Neuronal stem cell (in vitro differentiated cells): ENCODE results near the gene PCBP3.

ENCODE experiments used
- DNase-seq: peaks from one replicate; pipeline ENCODE4 v3.0.0-alpha.2; 2013; ENCODE audit warnings: low spot score
- H2AFZ ChIP-seq: one replicate; pipeline ENCODE4 v1.6.1; 2013; ENCODE audit warnings: mild to moderate bottlenecking, low read length, inconsistent platforms
- H2AK5ac ChIP-seq: 2 replicates; pipeline ENCODE4 v1.6.1; 2013; ENCODE audit warnings: low read depth, mild to moderate bottlenecking, inconsistent platforms, low read length, moderate library complexity, mixed read lengths
- H2BK120ac ChIP-seq: 2 replicates; pipeline ENCODE4 v1.6.1; 2013; ENCODE audit warnings: low read depth, mild to moderate bottlenecking, inconsistent platforms, low read length, moderate library complexity, mixed read lengths
- H2BK12ac ChIP-seq: one replicate; pipeline ENCODE4 v1.6.1; 2013; ENCODE audit warnings: low read length, inconsistent platforms
- H2BK15ac ChIP-seq: 2 replicates; pipeline ENCODE4 v1.6.1; 2013; ENCODE audit warnings: mild to moderate bottlenecking, low read length, inconsistent platforms, mixed read lengths
- H2BK5ac ChIP-seq: one replicate; pipeline ENCODE4 v1.6.1; 2013; ENCODE audit warnings: inconsistent platforms, mild to moderate bottlenecking, low read length, moderate library complexity
- H3K14ac ChIP-seq: one replicate; pipeline ENCODE4 v1.6.1; 2013; ENCODE audit warnings: low read length, inconsistent platforms
- H3K18ac ChIP-seq: 2 replicates; pipeline ENCODE4 v1.6.1; 2013; ENCODE audit warnings: low read length, inconsistent platforms
- H3K23ac ChIP-seq: 2 replicates; pipeline ENCODE4 v1.6.1; 2013; ENCODE audit warnings: low read depth, mild to moderate bottlenecking, mixed read lengths, low read length, inconsistent platforms; ENCODE audit not compliant: poor library complexity
- H3K27ac ChIP-seq: replicated peaks from 3 replicates; pipeline ENCODE4 v1.5.1; 2013; ENCODE audit warnings: low read length, inconsistent platforms
- H3K27me3 ChIP-seq, 3 experiments: 2 replicates each; pipeline ENCODE4 v1.6.1; 2013; ENCODE audit warnings: low read length in 3 of 3, mild to moderate bottlenecking in 2 of 3, inconsistent platforms in 1 of 3, low read depth in 1 of 3, mixed read lengths in 1 of 3, moderate library complexity in 1 of 3; ENCODE audit not compliant: control insufficient read depth in 3 of 3, insufficient read depth in 3 of 3
- H3K36me3 ChIP-seq, 2 donors: replicated peaks in 1 of 2; 2 replicates each; pipeline ENCODE4 v1.6.1; 2013; ENCODE audit warnings: low read length in 2 of 2; ENCODE audit not compliant: control insufficient read depth in 2 of 2, insufficient read depth in 2 of 2
- H3K4ac ChIP-seq: 2 replicates; pipeline ENCODE4 v1.6.1; 2013; ENCODE audit warnings: inconsistent platforms, mild to moderate bottlenecking, low read length, moderate library complexity
- H3K4me1 ChIP-seq, 2 donors: 1 replicate in 1 of 2; 2 replicates in 1 of 2; pipeline ENCODE4 v1.6.1; 2013; ENCODE audit warnings: low read length in 2 of 2, low read depth in 1 of 2; ENCODE audit not compliant: control insufficient read depth in 2 of 2, insufficient read depth in 1 of 2
- H3K4me2 ChIP-seq: one replicate; pipeline ENCODE4 v1.6.1; 2013; ENCODE audit warnings: mild to moderate bottlenecking, low read length, inconsistent platforms; ENCODE audit not compliant: insufficient read depth, poor library complexity, severe bottlenecking
- H3K4me3 ChIP-seq, 2 donors: 2 replicates each; pipeline ENCODE4 v1.5.1; 2013; ENCODE audit warnings: low read length in 2 of 2, mild to moderate bottlenecking in 2 of 2, inconsistent platforms in 1 of 2, moderate library complexity in 1 of 2
- H3K79me1 ChIP-seq: one replicate; pipeline ENCODE4 v1.6.1; 2013; ENCODE audit warnings: low read depth, mild to moderate bottlenecking, inconsistent platforms, low read length, moderate library complexity
- H3K9ac ChIP-seq: one replicate; pipeline ENCODE4 v1.6.1; 2013; ENCODE audit warnings: mild to moderate bottlenecking, low read depth, low read length, inconsistent platforms; ENCODE audit not compliant: poor library complexity
- H3K9me3 ChIP-seq, 2 donors: replicated peaks in 1 of 2; 2 replicates each; pipeline versions ENCODE3 to v1.6.1; 2013; ENCODE audit warnings: low read length in 2 of 2, mild to moderate bottlenecking in 2 of 2, inconsistent platforms in 1 of 2, low read depth in 1 of 2, mixed read lengths in 1 of 2, moderate library complexity in 1 of 2; ENCODE audit not compliant: control insufficient read depth in 2 of 2, insufficient read depth in 1 of 2
- H4K8ac ChIP-seq: one replicate; pipeline ENCODE4 v1.6.1; 2013; ENCODE audit warnings: low read depth, mild to moderate bottlenecking, inconsistent platforms, low read length, moderate library complexity
- H4K91ac ChIP-seq: one replicate; pipeline ENCODE4 v1.6.1; 2013; ENCODE audit warnings: low read length, low read depth, mild to moderate bottlenecking, inconsistent platforms; ENCODE audit not compliant: poor library complexity
- WGBS, 2 donors: extraction: QIAGEN DNeasy Blood & Tissue Kit; methylation state at CpG; one replicate each; pipeline ENCODE4 v1.1.7; 2013; ENCODE audit warnings: missing lambda C conversion rate in 2 of 2, mixed read lengths in 1 of 2; ENCODE audit not compliant: insufficient read length in 2 of 2, insufficient replicate concordance in 1 of 2; ENCODE audit errors: extremely low coverage in 2 of 2; 5-methylcytosine and 5-hydroxymethylcytosine counted together

Gene PCBP3

GRCh38 chr21:45613396-45613795, 30.1 kb upstream of the PCBP3 start:
- H3K4me1 ChIP-seq = peaks cover 0 to 3% of the 10 kb centered on the region in 2 donors
- H2AFZ ChIP-seq = no peak overlapping the region
- H3K9me3 ChIP-seq = peaks cover 0 to 2% of the 10 kb centered on the region in 2 donors
- H3K4ac ChIP-seq = no peak overlapping the region
- H2BK120ac ChIP-seq = no peak overlapping the region
- no peak overlapping the region for H3K27ac ChIP-seq
- H3K18ac ChIP-seq = no peak overlapping the region
- H2AK5ac ChIP-seq = no peak overlapping the region
- no peak overlapping the region for H3K4me3 ChIP-seq
- H3K4me2 ChIP-seq = no peak overlapping the region
- no peak overlapping the region for H2BK12ac ChIP-seq
- H3K36me3 ChIP-seq = no peaks in the 10 kb centered on the region
- no peak overlapping the region for H3K23ac ChIP-seq
- H3K79me1 ChIP-seq = no peaks in the 10 kb centered on the region
- H4K8ac ChIP-seq = no peak overlapping the region
- no peak overlapping the region for H3K9ac ChIP-seq
- DNase-seq = no peak
- no peak overlapping the region for H3K14ac ChIP-seq
- no peak overlapping the region for H2BK5ac ChIP-seq
- WGBS, 2 donors = no CpG with 5 or more reads among the region's 6 CpGs
- H4K91ac ChIP-seq = no peak overlapping the region
- H3K27me3 ChIP-seq = peaks cover 0 to 15% (median 0%) of the 10 kb centered on the region in 3 experiments
- no peak overlapping the region for H2BK15ac ChIP-seq

GRCh38 chr21:45613881-45614280, 29.6 kb upstream of the PCBP3 start:
- H3K4me3 ChIP-seq = no peak overlapping the region
- no peak overlapping the region for H3K9ac ChIP-seq
- no peak overlapping the region for H2AFZ ChIP-seq
- no peak overlapping the region for H4K91ac ChIP-seq
- no peak for DNase-seq
- H3K36me3 ChIP-seq = no peaks in the 10 kb centered on the region
- H3K23ac ChIP-seq = no peak overlapping the region
- H3K4me2 ChIP-seq = no peak overlapping the region
- no CpG with 5 or more reads among the region's 9 CpGs for WGBS, 2 donors
- H3K27me3 ChIP-seq = peaks cover 0 to 20% (median 0%) of the 10 kb centered on the region in 3 experiments
- H4K8ac ChIP-seq = no peak overlapping the region
- H3K79me1 ChIP-seq = no peaks in the 10 kb centered on the region
- peaks cover 0 to 4% of the 10 kb centered on the region in 2 donors for H3K9me3 ChIP-seq
- H3K4me1 ChIP-seq = peaks cover 0 to 3% of the 10 kb centered on the region in 2 donors
- no peak overlapping the region for H2BK12ac ChIP-seq
- H2BK5ac ChIP-seq = no peak overlapping the region
- H2BK120ac ChIP-seq = no peak overlapping the region
- H3K14ac ChIP-seq = no peak overlapping the region
- H2AK5ac ChIP-seq = no peak overlapping the region
- no peak overlapping the region for H3K18ac ChIP-seq
- no peak overlapping the region for H2BK15ac ChIP-seq
- no peak overlapping the region for H3K4ac ChIP-seq
- no peak overlapping the region for H3K27ac ChIP-seq

GRCh38 chr21:45615145-45615711, 28.3 kb upstream of the PCBP3 start:
- Histone ChIP-seq H3K27me3 (peaks cover 0 to 34% (median 0%) of the 10 kb centered on the region in 3 experiments), H2BK12ac (no peak overlapping the region), H3K36me3 (no peaks in the 10 kb centered on the region), H3K9ac (no peak overlapping the region), H3K4me2 (no peak overlapping the region), H3K27ac (no peak overlapping the region), H3K9me3 (peaks cover 0 to 7% of the 10 kb centered on the region in 2 donors), H2BK5ac (no peak overlapping the region), H2BK120ac (no peak overlapping the region), H2AFZ (no peak overlapping the region), H3K79me1 (no peaks in the 10 kb centered on the region), H3K18ac (no peak overlapping the region), H3K4me1 (peaks cover 0 to 3% of the 10 kb centered on the region in 2 donors), H2AK5ac (peak overlapping the region; percentile 71), H3K4me3 (peak overlapping the region in 1 of 2 donors; percentile 23), H4K91ac (no peak overlapping the region), H3K23ac (peak overlapping the region; percentile 6), H3K14ac (no peak overlapping the region), H2BK15ac (no peak overlapping the region), H4K8ac (no peak overlapping the region), H3K4ac (no peak overlapping the region)
- no CpG with 5 or more reads among the region's 27 CpGs for WGBS, 2 donors
- DNase-seq = no peak

GRCh38 chr21:45617021-45617921, 26.3 kb upstream of the PCBP3 start:
- Histone ChIP-seq H3K4me2 (no peak overlapping the region), H3K14ac (no peak overlapping the region), H2BK120ac (no peak overlapping the region), H3K79me1 (no peaks in the 10 kb centered on the region), H4K91ac (no peak overlapping the region), H2BK15ac (no peak overlapping the region), H3K4me1 (peaks cover 0 to 3% of the 10 kb centered on the region in 2 donors), H3K4ac (peak overlapping the region; percentile 58), H2BK5ac (no peak overlapping the region), H3K4me3 (peak overlapping the region in 1 of 2 donors; percentile 37), H4K8ac (peak overlapping the region; percentile 83), H3K36me3 (no peaks in the 10 kb centered on the region), H2BK12ac (no peak overlapping the region), H3K27me3 (peaks cover 0 to 40% (median 0%) of the 10 kb centered on the region in 3 experiments), H3K9me3 (peaks cover 0 to 4% of the 10 kb centered on the region in 2 donors), H2AFZ (peak overlapping the region; percentile 74), H3K23ac (peak overlapping the region; percentile 59), H3K18ac (peak overlapping the region; percentile 70), H2AK5ac (no peak overlapping the region), H3K9ac (no peak overlapping the region), H3K27ac (no peak overlapping the region)
- WGBS, 2 donors = no CpG with 5 or more reads among the region's 19 CpGs
- no peak for DNase-seq
